Measurements from ENCODE around the gene ANXA7.

Gene ANXA7

DNA sequence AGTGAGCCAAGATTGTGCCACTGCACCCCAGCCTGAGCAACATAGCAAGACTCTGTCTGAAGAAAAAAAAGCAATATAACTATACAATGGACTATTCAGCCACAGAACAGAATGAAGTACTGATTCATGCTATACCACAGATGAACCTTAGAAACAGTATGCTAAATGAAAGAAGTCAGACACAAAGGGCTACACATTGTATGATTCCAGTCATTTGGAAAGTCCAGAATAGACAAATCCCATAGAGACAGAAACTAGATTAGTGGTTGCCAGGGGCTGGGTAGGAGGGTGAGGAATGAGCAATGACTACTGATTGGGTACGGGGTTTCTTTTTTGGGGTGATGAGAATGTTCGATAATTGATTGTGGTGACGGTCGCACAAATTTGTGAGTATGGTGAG, 45.6 kb downstream of the ANXA7 start:
- Histone ChIP-seq H3K23ac (ENCODE audit: low read length) (no peak overlapping the region), H3K4me3 (ENCODE audit: low read length) (no peak overlapping the region), H4K5ac (ENCODE audit: low read length) (no peak overlapping the region), H3K4me1 (ENCODE audit: control insufficient read depth, low read depth, low read length) (no peaks in the 10 kb centered on the region), H3K56ac (ENCODE audit: low read length) (no peak overlapping the region), H2BK120ac (ENCODE audit: low read depth, low read length) (no peak overlapping the region), H3K4ac (ENCODE audit: low read depth, low read length) (no peak overlapping the region), H3K9ac (ENCODE audit: low read length) (no peak overlapping the region), H3K18ac (ENCODE audit: low read length) (no peak overlapping the region), H3K79me2 (ENCODE audit: control insufficient read depth, insufficient read depth, low read length) (no peaks in the 10 kb centered on the region), H3K79me1 (ENCODE audit: low read length) (no peaks in the 10 kb centered on the region), H3K36me3 (ENCODE audit: control insufficient read depth, insufficient read depth, low read length) (no peaks in the 10 kb centered on the region), H3K27me3 (ENCODE audit: insufficient read depth, low read length, poor library complexity) (no peaks in the 10 kb centered on the region), H3K27ac (ENCODE audit: low read depth, low read length) (no peak overlapping the region), H2BK15ac (replicated peaks; ENCODE audit: low read depth) (no peak overlapping the region), H3K4me2 (ENCODE audit: low read length) (no peak overlapping the region), H2BK5ac (ENCODE audit: low read length) (no peak overlapping the region), H4K8ac (ENCODE audit: low read depth, low read length) (no peak overlapping the region), H2AK5ac (ENCODE audit: low read length) (no peak overlapping the region)
- 100% methylated on average over 4 of the region's 4 CpGs for WGBS (ENCODE audit: extremely low coverage, insufficient coverage, low lambda C conversion rate)
- DNase-seq: no peak

DNA sequence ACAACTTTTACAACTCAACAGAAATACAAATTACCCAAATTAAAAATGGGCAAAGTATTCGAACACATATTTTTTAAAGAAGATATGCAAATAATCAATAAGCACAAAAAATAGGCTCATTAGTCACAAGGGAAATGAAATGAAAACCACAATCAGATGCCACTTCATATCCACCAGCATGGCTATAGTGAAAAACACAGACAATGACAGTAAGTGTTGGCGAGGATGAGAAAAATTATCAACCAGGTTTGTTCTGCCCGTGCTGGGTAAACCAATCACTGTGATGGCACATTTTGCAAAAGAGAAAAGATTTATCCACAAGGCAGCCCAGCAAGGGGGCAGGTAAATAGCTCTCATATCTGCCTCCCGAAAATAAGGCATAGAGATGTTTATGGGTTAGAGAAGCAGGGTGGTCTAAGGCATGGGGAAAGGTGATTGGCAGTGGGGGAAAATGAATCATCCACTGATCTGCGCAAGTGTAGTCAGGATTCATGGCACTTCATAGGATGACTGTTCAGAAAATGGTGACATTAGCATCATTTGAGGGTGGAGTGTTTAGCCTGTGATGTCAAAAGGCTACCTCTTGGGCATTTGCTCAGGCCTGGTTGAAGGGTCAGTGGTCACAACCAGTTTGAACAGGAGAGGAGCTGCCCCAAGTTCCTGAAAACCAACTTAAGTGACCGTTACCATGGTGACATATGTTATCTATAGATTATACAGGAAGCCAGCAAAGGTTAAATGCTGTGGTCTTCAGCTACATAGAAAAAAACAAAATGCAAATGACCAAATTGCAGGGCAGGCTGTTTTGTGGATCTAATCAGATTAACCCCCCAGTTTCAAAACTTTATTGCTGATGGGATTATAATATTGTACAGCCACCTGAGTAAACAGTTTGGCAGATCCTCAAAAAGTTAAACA, 47.2 kb downstream of the ANXA7 start:
- no CpG with 5 or more reads among the region's 6 CpGs for WGBS (ENCODE audit: extremely low coverage, insufficient coverage, low lambda C conversion rate)
- no peaks in the 10 kb centered on the region for H3K27me3 ChIP-seq (ENCODE audit: insufficient read depth, low read length, poor library complexity)

DNA sequence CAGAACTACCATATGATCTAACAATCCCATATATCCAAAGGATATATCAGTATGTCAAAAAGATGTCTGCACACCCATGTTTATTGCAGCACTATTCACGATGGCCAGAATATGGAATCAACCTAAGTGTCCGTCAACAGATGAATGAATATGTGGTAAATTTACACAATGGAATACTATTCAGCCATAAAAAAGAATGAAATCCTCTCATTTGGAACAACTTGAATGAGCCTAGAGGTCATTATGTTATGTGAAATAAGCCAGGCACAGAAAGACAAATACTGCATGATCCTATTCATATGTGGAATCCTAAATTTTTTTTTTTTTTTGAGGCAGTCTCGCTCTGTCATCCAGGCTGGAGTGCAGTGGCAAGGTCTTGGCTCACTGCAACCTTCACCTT, 48.9 kb downstream of the ANXA7 start:
- Histone ChIP-seq H3K27ac (ENCODE audit: low read depth, low read length) (no peak overlapping the region), H3K4me1 (ENCODE audit: control insufficient read depth, low read depth, low read length) (no peaks in the 10 kb centered on the region), H2BK5ac (ENCODE audit: low read length) (no peak overlapping the region), H2BK120ac (ENCODE audit: low read depth, low read length) (no peak overlapping the region), H2AK5ac (ENCODE audit: low read length) (no peak overlapping the region), H3K56ac (ENCODE audit: low read length) (no peak overlapping the region), H3K79me2 (ENCODE audit: control insufficient read depth, insufficient read depth, low read length) (no peaks in the 10 kb centered on the region), H3K36me3 (ENCODE audit: control insufficient read depth, insufficient read depth, low read length) (no peaks in the 10 kb centered on the region), H2BK15ac (replicated peaks; ENCODE audit: low read depth) (no peak overlapping the region), H3K79me1 (ENCODE audit: low read length) (no peaks in the 10 kb centered on the region), H3K4me3 (ENCODE audit: low read length) (no peak overlapping the region), H3K4ac (ENCODE audit: low read depth, low read length) (no peak overlapping the region), H3K4me2 (ENCODE audit: low read length) (no peak overlapping the region), H3K23ac (ENCODE audit: low read length) (no peak overlapping the region), H4K8ac (ENCODE audit: low read depth, low read length) (no peak overlapping the region), H3K18ac (ENCODE audit: low read length) (no peak overlapping the region), H3K27me3 (ENCODE audit: insufficient read depth, low read length, poor library complexity) (no peaks in the 10 kb centered on the region), H4K5ac (ENCODE audit: low read length) (no peak overlapping the region), H3K9ac (ENCODE audit: low read length) (no peak overlapping the region)
- no CpG with 5 or more reads among the region's 3 CpGs for WGBS (ENCODE audit: extremely low coverage, insufficient coverage, low lambda C conversion rate)
- no peak for DNase-seq

More for the DNA sequence above, 47.2 kb downstream of the ANXA7 start:
- H3K79me2 ChIP-seq (ENCODE audit: control insufficient read depth, insufficient read depth, low read length): no peaks in the 10 kb centered on the region
- DNase-seq: peak; percentile 28
- no peak overlapping the region for H4K5ac ChIP-seq (ENCODE audit: low read length)
- H3K4me2 ChIP-seq (ENCODE audit: low read length): no peak overlapping the region
- no peak overlapping the region for H4K8ac ChIP-seq (ENCODE audit: low read depth, low read length)
- H3K27ac ChIP-seq (ENCODE audit: low read depth, low read length): no peak overlapping the region
- H3K4me1 ChIP-seq (ENCODE audit: control insufficient read depth, low read depth, low read length): no peaks in the 10 kb centered on the region
- H2BK15ac ChIP-seq (replicated peaks; ENCODE audit: low read depth): no peak overlapping the region
- no peak overlapping the region for H3K9ac ChIP-seq (ENCODE audit: low read length)
- no peak overlapping the region for H2BK5ac ChIP-seq (ENCODE audit: low read length)
- no peak overlapping the region for H3K4ac ChIP-seq (ENCODE audit: low read depth, low read length)
- H3K18ac ChIP-seq (ENCODE audit: low read length): no peak overlapping the region
- H2BK120ac ChIP-seq (ENCODE audit: low read depth, low read length): no peak overlapping the region
- H3K36me3 ChIP-seq (ENCODE audit: control insufficient read depth, insufficient read depth, low read length): no peaks in the 10 kb centered on the region
- no peak overlapping the region for H3K56ac ChIP-seq (ENCODE audit: low read length)
- no peak overlapping the region for H3K4me3 ChIP-seq (ENCODE audit: low read length)
- H2AK5ac ChIP-seq (ENCODE audit: low read length): no peak overlapping the region
- H3K79me1 ChIP-seq (ENCODE audit: low read length): no peaks in the 10 kb centered on the region
- no peak overlapping the region for H3K23ac ChIP-seq (ENCODE audit: low read length)

DNA sequence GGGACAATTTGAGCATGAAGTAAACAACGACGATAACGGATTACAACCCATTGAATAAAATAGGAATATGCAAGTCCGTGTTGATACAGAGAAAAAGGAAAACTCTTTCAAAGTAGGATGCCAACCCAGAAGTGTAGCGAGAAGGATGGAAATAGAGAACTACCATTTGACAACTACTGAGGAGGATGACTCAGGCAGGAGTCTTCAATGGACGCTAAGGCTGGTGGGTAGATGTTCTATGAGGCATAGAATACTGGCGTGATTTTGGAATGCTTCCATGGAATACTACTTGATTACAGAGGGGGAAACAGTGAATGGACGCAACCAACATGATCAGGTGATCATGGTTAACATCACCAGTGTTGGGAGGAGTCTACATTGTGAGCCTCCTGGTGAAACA, 54.4 kb downstream of the ANXA7 start:
- H3K9ac ChIP-seq (ENCODE audit: low read length): no peak overlapping the region
- no peak overlapping the region for H2BK5ac ChIP-seq (ENCODE audit: low read length)
- H2AK5ac ChIP-seq (ENCODE audit: low read length): no peak overlapping the region
- no peak overlapping the region for H3K4me3 ChIP-seq (ENCODE audit: low read length)
- H4K5ac ChIP-seq (ENCODE audit: low read length): peak overlapping the region; percentile 33
- WGBS (ENCODE audit: extremely low coverage, insufficient coverage, low lambda C conversion rate): no CpG with 5 or more reads among the region's 8 CpGs
- no peak overlapping the region for H4K8ac ChIP-seq (ENCODE audit: low read depth, low read length)
- no peaks in the 10 kb centered on the region for H3K79me2 ChIP-seq (ENCODE audit: control insufficient read depth, insufficient read depth, low read length)
- H3K27ac ChIP-seq (ENCODE audit: low read depth, low read length): no peak overlapping the region
- H3K23ac ChIP-seq (ENCODE audit: low read length): no peak overlapping the region
- H3K4me1 ChIP-seq (ENCODE audit: control insufficient read depth, low read depth, low read length): no peaks in the 10 kb centered on the region
- no peaks in the 10 kb centered on the region for H3K36me3 ChIP-seq (ENCODE audit: control insufficient read depth, insufficient read depth, low read length)
- no peak overlapping the region for H2BK15ac ChIP-seq (replicated peaks; ENCODE audit: low read depth)
- H3K27me3 ChIP-seq (ENCODE audit: insufficient read depth, low read length, poor library complexity): peaks cover 2% of the 10 kb centered on the region
- H2BK120ac ChIP-seq (ENCODE audit: low read depth, low read length): no peak overlapping the region
- no peak overlapping the region for H3K18ac ChIP-seq (ENCODE audit: low read length)
- H3K4ac ChIP-seq (ENCODE audit: low read depth, low read length): no peak overlapping the region
- no peaks in the 10 kb centered on the region for H3K79me1 ChIP-seq (ENCODE audit: low read length)
- DNase-seq: peak; percentile 2
- no peak overlapping the region for H3K4me2 ChIP-seq (ENCODE audit: low read length)
- no peak overlapping the region for H3K56ac ChIP-seq (ENCODE audit: low read length)

DNA sequence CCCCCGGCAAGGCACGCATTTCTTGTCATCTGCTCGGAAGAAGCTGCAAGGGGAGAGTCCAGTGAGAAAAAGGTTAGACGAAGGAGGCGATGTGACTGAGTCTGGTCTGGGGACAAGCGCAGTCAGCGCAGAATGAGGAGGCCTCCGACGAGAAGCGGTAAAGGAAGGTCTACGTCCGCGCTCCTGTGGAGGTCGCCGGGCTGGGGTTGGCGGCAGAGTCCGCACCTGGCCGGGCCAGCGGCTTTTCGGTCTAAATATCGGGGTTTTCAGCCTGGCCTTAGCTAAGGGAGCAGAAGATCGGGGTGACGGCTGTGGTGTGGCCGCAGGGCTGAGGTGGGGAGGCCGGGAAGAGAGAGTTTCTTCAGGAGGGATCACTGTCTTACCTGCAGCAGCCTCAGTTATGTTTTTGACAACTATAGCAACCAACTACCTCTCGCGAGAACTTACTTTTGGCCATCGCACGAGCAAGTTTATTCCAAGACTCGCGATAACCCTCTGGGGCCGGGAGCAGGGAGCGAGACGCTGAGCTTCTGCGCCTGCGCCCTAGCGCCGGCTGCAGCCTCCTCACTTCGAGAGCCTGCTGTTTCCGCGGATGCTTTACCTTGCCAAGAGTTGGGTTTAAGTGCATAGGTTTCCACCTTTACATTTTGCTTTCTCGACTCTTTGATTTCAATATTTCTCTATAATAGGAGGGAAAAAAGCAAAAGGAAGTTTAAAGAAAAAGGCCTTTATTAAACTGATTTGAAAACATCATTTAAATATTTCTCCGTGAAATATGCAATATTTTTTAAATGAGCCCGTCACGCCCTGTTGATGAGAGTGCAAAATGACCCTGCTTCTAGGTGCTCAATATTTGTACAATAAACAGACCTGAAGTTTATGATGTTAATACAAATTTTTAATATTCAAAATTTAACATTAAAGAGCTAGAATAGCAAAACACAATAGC, 55.3 kb downstream of the ANXA7 start, which contains the start of gene CFAP70:
Gene CFAP70, minus strand, starts transcription at position 534 of the 949 bp plus-strand sequence. CDS start 4,068 bp downstream, outside the sequence.
- no peaks in the 10 kb centered on the region for H3K79me1 ChIP-seq (ENCODE audit: low read length)
- no peak within 1 kb of the TSS for H2AK5ac ChIP-seq (ENCODE audit: low read length)
- no peak within 1 kb of the TSS for H2BK5ac ChIP-seq (ENCODE audit: low read length)
- no peak within 1 kb of the TSS for H2BK15ac ChIP-seq (replicated peaks; ENCODE audit: low read depth)
- H3K79me2 ChIP-seq (ENCODE audit: control insufficient read depth, insufficient read depth, low read length): no peaks in the 10 kb centered on the region
- peak within 1 kb of the TSS; percentile 59 for H3K4me3 ChIP-seq (ENCODE audit: low read length)
- no peak within 1 kb of the TSS for H3K4ac ChIP-seq (ENCODE audit: low read depth, low read length)
- no peak within 1 kb of the TSS for H4K8ac ChIP-seq (ENCODE audit: low read depth, low read length)
- H3K23ac ChIP-seq (ENCODE audit: low read length): no peak within 1 kb of the TSS
- H3K4me2 ChIP-seq (ENCODE audit: low read length): peak within 1 kb of the TSS; percentile 68
- no CpG with 5 or more reads among the region's 45 CpGs for WGBS (ENCODE audit: extremely low coverage, insufficient coverage, low lambda C conversion rate)
- no peak within 1 kb of the TSS for H2BK120ac ChIP-seq (ENCODE audit: low read depth, low read length)
- H3K36me3 ChIP-seq (ENCODE audit: control insufficient read depth, insufficient read depth, low read length): no peaks in the 10 kb centered on the region
- H3K4me1 ChIP-seq (ENCODE audit: control insufficient read depth, low read depth, low read length): no peaks in the 10 kb centered on the region
- no peak within 1 kb of the TSS for H3K18ac ChIP-seq (ENCODE audit: low read length)
- peak within 1 kb of the TSS; percentile 78 for H3K56ac ChIP-seq (ENCODE audit: low read length)
- peak; percentile 99 for DNase-seq
- H3K9ac ChIP-seq (ENCODE audit: low read length): peak within 1 kb of the TSS; percentile 67
- H3K27me3 ChIP-seq (ENCODE audit: insufficient read depth, low read length, poor library complexity): peaks cover 2% of the 10 kb centered on the region
- H4K5ac ChIP-seq (ENCODE audit: low read length): peak within 1 kb of the TSS; percentile 33
- no peak within 1 kb of the TSS for H3K27ac ChIP-seq (ENCODE audit: low read depth, low read length)
